ENCODE measurements around the gene EXD2. TPM values are rescaled to one million over a fixed set of nuclear protein-coding genes. Genes with fewer than 3 reads are reported as not detected.
A peak's percentile ranks its signal among the peaks of the same experiment; 100 is the strongest.
"Not testable (repeated sequence)": the region's sequence is repeated elsewhere in the genome, so short reads cannot be mapped to it uniquely, and the experiment has no call there.

The EXD2 gene, protein sequence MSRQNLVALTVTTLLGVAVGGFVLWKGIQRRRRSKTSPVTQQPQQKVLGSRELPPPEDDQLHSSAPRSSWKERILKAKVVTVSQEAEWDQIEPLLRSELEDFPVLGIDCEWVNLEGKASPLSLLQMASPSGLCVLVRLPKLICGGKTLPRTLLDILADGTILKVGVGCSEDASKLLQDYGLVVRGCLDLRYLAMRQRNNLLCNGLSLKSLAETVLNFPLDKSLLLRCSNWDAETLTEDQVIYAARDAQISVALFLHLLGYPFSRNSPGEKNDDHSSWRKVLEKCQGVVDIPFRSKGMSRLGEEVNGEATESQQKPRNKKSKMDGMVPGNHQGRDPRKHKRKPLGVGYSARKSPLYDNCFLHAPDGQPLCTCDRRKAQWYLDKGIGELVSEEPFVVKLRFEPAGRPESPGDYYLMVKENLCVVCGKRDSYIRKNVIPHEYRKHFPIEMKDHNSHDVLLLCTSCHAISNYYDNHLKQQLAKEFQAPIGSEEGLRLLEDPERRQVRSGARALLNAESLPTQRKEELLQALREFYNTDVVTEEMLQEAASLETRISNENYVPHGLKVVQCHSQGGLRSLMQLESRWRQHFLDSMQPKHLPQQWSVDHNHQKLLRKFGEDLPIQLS
- 32.0 and 33.3 TPM in 2 replicates for total RNA-seq

DNA sequence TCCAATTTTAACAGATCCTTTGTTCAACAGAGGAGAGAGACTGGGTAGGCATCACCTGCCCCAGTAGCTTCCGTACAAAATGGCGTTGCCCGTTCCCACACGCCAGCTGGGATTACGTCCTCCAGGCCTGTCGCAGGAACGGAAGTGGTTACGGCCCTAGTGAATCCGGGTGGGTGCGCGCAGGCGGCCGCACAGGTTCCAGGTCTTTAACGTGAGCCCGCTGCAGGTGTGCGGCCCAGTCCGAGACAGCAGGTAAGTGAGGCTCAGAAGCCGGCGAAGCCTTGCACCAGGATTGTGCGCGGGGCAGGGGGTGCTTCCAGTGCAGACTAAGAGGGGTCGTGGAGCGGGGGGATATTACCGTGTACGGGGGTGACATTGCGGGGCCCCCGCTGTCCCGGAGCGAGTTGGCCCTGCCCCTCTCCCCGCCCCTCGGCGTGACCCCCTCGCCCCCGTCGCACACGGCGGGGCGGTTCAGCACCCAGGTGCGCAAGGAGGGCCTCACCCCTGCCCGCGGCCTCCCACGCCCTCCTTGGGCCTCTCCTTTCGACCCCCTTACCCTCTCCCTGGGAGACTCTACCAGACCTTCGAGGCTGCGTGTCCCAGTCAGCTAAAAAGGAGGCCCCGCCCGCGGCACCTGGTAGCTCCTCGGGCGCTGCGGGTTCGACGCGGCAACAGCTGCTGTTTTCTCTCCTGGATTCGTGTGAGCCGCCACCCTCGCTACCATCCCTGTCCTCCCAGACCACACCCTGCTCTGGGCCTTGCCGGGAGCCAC, at the start of gene EXD2:
TSS of gene EXD2 (plus strand) at position 159 of the 772 bp plus-strand sequence. CDS start 17,973 bp downstream, outside the sequence.
- DNase-seq: peak; percentile 85

DNA sequence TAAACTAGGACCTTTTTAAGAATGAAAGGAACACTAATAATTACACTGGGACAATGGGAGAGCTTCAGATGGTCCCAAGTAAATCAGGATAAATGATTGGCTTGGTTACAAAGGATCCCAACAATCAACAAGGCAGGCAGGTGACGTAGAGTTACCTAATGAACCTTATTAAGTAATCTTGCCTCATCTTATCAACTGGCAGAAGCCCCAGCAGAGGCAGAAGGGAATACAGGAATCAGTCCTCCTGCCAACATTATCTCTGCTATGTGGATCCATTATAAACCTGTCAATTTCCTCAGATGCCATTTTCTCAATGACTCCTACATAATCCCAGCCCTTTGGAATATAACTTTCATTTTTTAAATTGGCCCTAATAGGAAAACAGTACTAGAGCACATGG, 49.7 kb upstream of the EXD2 start:
- DNase-seq: no peak

DNA sequence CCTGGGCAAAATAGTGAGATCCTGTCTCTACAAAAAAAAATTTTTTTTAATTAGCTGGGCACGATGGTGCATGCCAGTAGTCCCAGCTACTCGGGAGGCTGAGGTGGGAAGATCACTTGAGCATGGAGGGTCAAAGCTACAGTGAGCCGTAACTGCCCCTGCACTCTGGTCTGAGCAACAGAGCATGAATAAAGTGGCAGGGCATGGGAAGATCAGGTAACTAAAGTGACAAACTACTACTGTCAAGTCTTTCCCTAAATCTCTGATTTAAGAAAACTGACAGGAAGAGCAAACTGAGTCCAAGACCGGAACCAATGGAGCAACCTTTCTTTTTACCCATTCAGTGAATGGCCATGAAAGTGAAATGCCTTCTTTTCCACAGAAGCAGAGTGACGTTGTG, 49.2 kb upstream of the EXD2 start:
- DNase-seq: no peak

DNA sequence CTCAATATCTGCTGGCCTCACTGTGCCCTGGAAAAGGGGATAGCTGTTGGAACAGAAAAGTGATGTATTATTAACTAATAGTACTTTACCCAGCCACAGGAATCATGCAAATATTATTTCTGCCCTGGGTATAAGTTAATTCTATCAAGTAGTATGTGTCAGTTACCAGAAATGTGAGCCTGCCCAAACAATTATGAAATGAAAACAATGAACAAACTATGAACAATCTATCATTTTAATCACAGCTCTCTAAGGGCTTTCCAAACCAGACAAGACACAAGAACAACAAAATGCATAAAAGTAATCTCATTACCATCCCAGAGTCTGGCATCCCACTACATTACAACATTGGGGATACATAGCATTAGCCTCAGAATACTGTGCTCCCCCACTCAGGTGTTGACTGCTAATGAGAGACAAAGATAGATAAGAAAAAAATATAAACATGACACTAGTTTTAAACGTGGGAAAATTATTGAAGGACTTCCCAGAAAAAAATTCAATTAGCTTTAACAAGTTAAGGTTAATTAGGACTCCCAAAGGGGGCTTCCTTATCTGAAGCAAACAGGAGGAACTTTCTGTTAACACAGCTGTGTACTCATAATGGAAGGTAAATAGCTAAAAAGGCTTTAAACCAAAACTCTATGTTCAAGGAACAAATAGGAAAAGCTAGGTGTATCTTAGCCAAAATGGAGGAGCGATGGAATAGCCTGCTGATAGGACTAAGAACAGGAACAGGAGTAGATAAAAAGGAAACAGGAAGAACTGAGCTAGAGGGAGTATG, 41.6 kb upstream of the EXD2 start:
- DNase-seq: no peak

DNA sequence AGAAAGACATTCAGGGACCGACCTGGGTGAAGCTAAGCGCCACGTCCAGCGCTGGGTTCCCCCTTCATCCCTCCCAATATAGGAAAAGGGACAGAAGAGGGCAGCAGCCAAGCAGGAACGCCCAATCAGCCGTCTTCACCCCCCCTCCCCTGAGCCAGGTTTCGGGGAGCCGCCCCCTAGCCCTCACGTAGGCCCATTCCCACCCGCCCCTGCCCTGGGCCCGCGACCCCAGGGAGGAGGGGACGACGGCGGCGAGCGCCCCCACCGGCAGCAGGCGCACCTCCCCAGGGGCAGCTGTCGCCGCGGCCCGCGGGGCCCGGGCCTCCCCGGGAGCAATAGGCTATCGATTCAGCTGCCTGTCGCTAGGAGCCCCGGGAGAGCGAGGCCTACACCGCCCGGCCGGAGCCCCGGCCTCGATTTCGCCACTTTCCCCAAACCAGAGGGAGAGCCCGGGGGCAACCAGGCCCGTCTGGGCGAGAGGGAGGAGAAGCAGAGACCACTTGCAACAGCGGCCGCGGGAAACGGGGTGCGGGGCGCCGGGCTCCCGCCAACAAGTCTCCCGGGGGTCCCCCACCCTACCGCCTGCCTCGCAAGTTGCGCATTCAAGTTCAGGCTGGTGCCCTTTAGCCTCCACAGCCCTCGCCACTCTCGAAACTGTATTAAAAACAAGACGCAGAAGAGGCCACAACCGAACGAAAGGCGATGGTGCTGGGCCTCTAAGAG, 39.7 kb upstream of the EXD2 start:
- DNase-seq: peak; percentile 76

DNA sequence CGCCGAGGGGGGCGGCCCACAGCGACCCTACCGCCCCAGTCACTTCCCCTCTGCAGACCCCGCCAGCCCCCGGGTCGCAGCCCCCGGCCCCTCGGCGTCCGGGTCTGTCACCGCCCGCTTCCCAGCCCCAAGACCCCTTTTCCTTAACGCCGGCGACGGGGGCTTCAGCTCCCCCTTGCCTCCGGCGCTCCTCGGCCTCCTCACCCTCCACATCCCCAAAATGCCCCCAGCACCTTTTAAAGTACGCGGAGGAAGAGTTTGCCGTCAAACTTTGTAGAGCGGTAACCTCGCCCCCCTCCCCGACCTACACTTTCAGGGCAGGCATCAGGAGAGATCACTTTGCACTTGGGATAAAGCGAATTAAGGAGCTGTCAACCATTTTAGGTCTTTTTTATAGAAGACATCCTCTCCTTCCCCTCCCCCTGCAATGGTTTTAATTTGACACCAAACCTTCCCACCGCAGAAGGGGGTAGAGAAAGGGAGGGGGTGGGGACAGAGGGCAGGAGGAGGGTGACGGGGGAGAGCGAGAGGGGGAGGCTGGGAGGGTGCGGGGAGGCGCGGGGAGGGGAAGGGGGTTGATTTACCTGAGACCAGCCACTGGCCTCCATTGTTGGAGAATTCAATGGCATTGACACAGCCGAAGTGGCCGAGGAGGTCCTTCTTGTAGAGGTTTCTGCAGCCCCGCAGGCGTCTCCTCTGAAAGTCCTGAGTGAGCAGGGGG, 39.0 kb upstream of the EXD2 start:
- peak; percentile 24 for DNase-seq

DNA sequence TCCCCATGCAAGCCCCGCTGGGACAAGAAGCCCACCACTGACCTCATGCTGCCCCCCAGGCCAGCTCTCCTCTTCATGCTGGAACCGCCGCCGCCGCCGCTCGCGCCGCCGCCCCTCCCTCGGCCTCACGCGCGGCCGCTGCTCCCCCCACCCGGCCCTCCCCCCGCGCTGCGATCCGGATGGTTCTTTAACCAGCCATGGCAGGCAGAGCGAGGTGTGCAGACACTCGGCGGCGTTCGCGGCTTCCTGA, 38.5 kb upstream of the EXD2 start, which contains the start of gene DCAF5:
TSS of gene DCAF5 (minus strand) at position 218 of the 250 bp plus-strand sequence. CDS start at position 77, 141 bp downstream.
- no peak for DNase-seq

DNA sequence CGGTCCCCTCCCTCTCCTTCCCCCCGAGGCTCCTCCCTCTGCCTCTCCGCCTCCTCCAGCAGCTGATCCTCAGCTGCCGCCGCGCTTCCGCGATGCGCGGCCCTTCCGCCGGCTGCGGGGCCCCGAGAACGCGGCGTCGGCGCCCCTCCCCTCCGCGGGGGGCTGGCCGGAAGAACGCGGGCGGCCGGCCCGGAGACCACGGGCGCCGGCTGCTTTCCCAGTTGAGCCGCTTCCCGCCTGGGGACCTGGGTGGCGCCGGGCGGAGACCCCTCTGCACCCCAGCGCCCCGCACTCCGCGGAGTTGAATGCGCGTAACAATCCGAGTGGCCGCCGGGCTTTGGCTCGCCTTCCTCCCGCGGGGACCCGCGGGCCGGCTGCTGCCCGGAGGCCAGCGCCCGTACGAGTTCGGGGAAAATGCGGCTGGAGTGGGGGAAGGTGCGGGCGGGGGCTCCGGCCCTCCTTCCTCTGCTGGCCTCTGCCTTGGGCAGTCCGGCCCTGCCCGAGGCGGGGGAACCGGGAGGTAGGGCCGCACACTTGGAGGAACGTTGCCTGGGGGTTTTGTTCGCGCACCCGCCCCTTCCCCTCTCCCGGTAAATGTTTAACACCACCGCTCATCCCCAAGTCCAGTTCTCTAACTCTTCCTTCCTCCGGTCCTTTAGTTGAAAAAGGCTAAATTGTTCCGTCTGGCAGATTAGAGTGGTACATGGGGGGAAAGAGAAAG, 38.0 kb upstream of the EXD2 start:
- DNase-seq: peak; percentile 94

DNA sequence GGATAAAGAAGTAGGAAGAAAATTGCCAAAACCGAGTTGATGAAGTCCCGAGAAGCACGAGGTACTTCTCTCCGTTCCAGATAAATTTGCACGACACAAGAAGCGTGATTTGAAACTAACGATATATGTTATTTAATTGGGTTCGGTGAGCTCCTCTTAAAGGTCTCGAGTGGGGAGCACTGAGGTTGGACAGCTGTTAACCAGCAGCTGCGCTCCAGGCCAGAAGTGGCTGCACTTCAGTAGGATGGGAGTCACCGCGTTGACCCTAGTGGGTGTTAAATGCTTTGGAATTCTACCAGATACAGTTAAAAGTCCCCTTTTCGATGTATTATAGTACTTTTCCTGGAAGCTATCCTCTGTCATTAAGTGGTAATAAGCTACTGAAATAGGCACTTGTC, 37.4 kb upstream of the EXD2 start:
- DNase-seq: peak; percentile 50

DNA sequence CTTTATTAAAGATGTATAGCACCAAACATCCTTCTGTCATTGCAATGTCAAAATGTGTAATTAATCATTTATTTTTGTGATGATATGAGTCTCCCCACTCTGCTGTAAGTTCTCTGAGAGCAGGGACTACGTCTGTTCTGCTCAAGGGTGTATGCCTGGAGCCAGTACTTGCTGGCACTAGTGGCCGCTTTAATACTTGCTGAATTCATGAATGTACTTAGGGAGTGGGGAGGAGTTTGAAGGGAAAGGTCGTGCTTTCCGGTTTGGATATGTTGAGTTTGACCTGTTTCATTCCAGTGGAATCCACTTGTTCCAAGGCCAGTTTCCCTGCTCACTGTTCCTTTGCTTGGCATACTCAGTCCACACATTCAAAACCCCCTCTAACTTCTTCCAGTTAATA, 36.5 kb upstream of the EXD2 start:
- DNase-seq: no peak

DNA sequence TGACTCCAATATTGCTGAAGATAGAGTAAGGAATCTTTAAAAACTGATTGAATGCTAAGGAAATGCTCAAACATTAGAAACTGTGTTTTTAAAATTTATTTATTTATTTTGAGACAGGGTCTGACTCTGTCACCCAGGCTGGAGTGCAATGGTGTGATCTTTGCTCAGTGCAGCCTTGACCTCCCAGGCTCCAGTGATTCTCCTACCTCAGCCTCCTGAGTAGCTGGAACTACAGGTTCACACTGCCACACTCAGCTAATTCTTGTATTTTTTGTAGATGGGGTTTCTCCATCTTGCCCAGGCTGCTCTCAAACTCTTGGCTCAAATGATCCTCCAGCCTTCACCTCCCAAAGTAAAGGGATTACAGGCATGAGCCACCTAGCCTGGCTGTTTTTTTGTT, 35.1 kb upstream of the EXD2 start:
- DNase-seq: no peak

DNA sequence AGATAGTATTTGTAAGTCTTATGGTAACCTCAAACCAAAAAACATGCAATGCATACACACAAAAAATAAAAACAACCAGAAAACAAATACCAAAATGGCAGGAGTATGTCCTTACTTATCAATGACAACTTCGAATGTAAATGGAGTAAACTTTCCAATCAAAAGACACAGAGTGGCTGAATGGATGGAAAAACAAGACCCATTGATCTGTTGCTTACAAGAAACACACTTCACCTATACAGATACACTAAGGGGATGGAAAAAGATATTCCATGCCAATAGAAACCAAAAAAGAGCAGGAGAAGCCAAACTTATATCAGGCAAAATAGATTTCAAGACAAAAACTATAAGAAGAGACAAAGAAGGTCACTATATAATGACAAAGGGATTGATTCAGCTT, 29.7 kb upstream of the EXD2 start:
- no peak for DNase-seq

DNA sequence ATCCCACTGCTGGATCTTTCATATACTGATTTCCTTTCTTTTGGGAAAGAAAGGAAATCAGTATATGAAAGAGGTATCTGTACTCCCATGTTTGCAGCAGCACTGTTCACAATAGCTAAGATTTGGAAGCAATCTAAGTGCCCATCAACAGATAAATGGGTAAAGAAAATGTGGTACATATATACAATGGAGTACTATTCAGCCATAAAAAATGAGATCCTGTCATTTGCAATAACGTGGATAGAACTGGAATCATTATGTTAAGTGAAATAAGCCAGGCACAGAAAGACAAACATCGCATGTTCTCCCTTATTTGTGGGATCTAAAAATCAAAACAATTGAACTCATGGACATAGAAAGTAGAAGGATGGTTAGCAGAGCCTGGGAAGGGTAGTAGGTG, 25.5 kb upstream of the EXD2 start:
- DNase-seq: not testable (repeated sequence)

DNA sequence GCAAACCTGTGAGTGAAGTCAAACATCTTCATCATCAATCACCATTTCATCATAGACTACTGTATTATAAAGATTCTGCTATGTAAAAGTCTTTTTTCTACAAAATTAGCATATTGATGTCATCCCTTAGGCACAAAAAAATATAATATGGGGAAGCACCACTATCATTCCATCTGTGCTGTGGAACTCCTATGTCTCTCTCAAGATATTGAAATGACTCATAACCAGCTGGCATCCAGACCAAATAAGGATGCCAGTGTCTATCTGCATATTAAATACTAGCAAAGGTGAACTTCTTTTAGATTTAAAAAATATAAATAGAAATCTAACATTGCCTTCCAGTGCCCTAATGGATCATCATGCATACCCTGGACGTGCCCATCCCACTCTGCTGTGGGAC, 20.5 kb upstream of the EXD2 start:
- no peak for DNase-seq

DNA sequence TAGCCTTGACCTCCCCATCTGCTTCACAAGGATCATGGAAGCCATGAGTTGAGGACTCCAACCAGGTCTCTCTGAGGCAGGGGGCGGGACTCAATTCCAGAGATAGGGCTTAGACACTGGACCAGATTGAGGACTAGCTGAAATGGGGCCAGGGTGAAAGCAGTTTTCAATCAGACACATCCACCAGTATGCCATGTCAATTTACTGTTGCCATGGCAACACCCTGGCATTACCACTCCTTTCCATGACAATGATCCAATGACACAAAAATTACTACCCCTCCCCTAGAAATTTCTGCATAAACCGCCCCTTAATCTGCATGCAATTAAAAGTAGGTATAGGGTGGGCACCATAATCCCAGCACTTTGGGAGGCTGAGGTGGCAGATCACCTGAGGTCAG, 19.7 kb upstream of the EXD2 start:
- DNase-seq: no peak

DNA sequence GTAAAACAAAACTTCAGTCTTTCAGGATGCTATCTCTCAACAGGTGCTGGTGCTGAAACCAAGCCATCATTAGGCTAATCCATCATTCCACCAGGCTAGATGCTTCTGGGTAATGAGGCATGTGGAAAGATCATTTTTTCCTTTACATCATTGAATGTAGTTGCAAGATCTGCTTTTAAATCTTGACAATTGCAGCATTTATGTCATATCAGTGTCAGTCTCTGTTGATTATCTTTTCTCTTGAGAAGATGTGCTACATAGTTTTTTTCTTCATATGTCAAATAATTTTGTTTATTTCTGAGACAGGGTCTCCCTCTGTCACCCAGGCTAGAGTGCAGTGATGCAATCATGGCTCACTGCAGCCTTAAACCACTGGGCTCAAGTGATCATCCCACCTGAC, 16.2 kb upstream of the EXD2 start:
- no peak for DNase-seq

DNA sequence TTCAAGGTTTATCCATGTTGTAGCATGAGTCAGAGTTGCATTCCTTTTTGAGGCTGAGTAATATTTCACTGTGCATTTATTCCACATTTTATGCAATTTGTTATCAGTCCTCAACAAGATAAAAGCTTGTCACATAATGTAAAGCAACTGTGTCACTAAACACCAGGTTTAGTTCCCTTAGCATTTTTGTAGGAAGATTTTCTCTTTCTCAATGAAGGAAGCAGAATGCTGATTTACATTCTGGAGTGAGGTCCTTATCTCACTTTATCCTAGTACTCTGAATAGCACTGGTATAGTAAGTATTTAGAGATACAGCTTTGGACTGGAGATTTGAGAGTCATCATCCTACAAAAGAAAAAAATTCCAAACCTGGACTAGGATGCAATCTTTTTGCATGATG, 9.8 kb upstream of the EXD2 start:
- DNase-seq: no peak

DNA sequence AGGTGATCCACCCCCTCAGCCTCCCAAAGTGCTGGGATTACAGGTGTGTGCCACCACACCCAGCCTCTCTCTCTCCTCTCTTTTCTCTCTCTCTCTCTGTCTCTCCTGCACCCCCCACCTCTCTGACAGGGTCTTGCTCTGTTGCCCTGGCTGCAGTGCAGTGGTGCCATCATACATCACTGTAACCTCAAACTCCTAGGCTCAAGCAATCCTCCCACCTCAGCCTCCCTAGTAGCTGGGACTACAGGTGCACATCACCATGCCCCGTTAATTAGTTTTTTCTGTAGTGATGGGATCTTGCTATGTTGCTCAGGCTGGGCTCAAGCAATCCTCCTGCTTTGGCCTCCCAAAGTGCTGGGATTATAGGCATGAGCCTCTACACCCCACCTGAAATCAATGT, 8.7 kb upstream of the EXD2 start:
- DNase-seq: not testable (repeated sequence)

DNA sequence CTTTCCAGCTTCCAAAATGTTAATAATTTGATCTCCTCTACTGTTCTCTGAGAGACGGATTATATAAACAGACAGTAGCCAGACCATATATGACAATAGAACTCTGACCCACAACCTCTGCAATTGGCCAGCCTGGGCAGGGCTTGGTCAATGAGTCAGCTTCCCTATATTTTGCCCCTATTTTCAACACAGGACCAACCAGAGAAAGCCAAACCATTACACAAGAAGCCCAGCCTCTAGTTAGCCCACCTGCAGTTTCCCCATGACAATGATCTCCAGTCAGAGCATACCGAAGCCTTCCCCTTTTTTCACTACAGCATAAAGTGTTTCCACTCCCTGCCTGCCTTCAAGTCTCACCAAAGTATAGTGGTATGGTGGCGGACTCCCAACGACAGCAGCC, 7.6 kb upstream of the EXD2 start:
- DNase-seq: no peak

DNA sequence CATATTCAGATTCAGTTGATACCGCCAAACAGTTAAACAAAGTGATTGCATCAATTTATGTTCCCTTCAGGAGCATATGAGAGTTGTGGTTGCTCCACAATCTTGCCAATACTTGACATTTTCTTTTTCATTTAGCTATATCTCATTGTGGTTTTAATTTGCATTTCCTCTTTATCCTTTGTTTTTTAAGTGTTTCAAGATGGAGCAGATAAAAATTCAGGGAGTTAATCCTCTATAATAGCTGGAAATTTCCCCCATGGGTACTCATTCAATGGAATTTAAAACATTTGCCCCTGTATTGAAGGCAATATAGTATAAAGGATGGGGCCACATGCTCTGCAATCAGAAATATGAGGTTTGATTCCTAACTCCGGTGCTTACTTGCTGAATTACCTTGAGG, 1.1 kb upstream of the EXD2 start:
- no peak for DNase-seq

DNA sequence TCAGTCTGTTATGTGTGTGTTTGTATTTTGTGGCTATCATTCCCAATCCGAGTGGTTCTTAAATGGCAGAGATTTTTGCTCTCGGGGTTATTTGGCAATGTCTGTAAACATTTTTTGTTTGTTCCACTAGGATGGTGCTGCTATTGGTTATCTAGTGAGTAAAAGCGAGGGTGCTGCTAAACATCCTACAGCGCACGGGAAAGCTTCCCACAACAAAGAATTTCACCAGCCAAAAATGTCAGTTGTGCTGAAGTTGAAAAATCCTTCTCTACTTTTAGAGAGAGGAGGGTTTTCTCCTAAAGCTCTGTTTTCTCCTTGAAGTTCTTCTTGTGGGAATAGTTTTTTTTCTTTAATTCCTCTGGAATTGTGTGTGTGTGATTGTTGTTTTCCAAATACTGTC, 2.4 kb downstream of the EXD2 start:
- no peak for DNase-seq

Data from dermis blood vessel endothelial cell (primary cell).